Fibroblast of pulmonary artery (primary cell): ENCODE measurements around the gene HOXC6.

Experiments
- DNase-seq: peaks from one replicate; pipeline ENCODE4 v3.0.0-alpha.2; 2010; ENCODE audit warnings: low read depth
- H3K4me3 ChIP-seq: replicated peaks from 2 replicates; pipeline ENCODE4 v1.5.1; 2011; ENCODE audit warnings: low read depth, mild to moderate bottlenecking, control low read depth, low read length, moderate library complexity
- TF ChIP-seq, protein P1 (sequence below): IDR thresholded peaks from 2 replicates; pipeline ENCODE4 v1.5.1; 2011; ENCODE audit warnings: mild to moderate bottlenecking, control low read depth, low read length, inconsistent platforms; ENCODE audit errors: missing control alignments

The HOXC6 gene

DNA sequence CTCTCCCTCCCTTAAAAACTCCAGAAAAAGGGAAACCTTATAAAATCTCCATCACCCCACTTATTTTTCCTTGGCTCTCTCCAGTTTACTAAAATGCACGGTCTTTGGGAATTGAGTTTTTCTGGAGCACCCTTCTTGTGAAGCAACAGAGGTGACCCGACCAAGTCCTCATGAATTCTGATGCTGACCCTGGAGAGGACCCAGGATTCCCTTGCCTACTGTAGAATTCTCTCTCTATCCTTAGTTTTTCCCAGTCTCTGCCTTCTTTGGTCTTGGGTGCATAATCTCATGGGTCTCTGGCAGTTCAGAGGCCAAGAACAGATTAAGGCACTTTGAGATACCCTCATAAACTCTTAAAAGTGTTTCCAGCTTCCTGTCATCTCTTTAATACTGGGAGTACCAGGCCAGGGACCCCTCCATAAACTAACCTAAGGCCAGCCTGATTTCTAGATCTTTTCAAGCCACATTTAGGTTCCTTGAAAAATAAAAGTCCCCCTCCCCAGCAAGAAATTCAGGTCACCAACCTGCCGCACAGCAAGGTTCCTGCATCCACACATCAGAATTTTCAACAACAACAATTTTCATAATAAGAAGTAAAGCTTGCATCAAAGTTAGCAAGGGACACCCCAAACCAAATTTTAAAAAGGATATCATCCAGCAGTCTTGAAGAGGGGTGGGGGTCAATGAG lies 20.3 kb downstream of the HOXC6 start:
- no peak for DNase-seq
- TF ChIP-seq, protein P1, sequence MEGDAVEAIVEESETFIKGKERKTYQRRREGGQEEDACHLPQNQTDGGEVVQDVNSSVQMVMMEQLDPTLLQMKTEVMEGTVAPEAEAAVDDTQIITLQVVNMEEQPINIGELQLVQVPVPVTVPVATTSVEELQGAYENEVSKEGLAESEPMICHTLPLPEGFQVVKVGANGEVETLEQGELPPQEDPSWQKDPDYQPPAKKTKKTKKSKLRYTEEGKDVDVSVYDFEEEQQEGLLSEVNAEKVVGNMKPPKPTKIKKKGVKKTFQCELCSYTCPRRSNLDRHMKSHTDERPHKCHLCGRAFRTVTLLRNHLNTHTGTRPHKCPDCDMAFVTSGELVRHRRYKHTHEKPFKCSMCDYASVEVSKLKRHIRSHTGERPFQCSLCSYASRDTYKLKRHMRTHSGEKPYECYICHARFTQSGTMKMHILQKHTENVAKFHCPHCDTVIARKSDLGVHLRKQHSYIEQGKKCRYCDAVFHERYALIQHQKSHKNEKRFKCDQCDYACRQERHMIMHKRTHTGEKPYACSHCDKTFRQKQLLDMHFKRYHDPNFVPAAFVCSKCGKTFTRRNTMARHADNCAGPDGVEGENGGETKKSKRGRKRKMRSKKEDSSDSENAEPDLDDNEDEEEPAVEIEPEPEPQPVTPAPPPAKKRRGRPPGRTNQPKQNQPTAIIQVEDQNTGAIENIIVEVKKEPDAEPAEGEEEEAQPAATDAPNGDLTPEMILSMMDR: no peak

DNA sequence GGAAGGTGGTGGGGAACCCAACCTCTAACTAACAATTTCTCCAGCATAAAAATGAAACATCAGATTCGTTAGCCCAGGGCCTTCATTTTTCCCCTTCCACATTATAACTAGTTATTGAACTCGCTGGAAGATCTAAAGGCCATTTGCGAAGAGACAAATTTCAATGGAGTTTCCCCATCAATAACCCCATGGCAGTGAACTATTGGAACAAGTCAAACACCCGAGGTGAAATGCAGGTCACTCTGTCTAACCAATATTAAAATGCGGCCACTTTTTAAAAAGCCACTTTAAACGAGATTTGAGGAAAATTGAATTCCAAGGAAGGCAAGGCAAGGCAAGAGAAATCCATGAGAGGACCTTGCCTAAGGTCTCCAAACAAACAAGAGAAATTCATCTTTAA lies 20.9 kb downstream of the HOXC6 start:
- TF ChIP-seq, protein P1: no peak
- no peak for DNase-seq
- H3K4me3 ChIP-seq: no peak overlapping the region

More for the DNA sequence above, 20.3 kb downstream of the HOXC6 start:
- H3K4me3 ChIP-seq: no peak overlapping the region

DNA sequence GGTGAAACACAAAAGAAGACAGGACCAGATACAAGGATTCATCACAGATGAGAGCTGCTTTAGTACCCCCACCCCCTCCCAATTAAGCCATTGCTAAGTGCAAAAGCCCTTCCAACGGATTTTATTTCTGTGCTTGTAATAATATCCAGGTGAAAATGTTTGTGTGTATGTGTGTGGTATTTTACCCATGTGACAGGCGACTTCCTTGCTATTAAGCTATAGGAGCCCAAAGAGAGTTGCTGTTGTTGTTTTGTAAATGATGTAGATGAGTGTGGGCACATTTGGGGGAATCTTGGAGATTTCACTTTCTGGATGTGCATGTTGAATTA lies 22.2 kb downstream of the HOXC6 start:
- H3K4me3 ChIP-seq: no peak overlapping the region
- no peak for DNase-seq
- TF ChIP-seq, protein P1: no peak

DNA sequence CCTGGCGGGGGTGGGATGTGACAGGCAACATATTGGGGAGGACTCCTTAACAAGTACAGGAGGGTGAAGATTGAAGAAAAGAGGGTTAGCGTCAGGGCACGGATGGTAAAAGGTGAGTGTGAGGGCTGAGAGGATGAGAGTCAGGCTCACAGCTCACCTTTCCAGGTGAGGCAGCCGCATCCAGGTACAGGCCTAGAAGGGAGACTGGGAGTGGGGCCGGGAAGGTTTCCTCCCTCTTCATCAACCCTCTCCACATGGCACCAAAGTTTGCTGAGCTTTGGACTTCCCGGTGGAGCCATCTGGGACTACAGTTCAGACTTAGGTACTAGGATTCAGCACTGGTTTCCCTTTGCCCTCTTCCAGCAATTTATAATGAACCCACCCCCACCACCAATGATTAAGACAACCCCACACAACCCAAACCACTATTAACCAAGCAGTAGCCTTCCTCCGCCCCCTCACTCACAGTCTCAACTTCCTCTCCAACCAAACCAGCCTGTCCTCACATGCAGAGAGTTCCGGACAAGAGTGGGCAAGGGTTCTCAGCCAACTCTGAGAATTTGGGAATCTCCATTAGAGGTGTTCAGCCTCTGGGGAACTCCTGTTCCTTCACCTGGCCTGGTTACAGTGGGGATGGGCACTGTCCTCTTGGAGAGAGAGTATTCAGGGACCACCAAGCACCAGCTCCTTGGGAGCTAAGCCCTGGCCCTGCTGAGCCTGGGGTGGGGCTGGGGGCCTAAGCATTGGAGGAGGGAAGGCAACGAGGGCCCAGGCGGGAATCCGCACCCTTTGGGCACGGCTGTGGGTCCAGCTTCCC lies 23.0 kb downstream of the HOXC6 start:
- no peak for DNase-seq
- TF ChIP-seq, protein P1: no peak
- no peak overlapping the region for H3K4me3 ChIP-seq

DNA sequence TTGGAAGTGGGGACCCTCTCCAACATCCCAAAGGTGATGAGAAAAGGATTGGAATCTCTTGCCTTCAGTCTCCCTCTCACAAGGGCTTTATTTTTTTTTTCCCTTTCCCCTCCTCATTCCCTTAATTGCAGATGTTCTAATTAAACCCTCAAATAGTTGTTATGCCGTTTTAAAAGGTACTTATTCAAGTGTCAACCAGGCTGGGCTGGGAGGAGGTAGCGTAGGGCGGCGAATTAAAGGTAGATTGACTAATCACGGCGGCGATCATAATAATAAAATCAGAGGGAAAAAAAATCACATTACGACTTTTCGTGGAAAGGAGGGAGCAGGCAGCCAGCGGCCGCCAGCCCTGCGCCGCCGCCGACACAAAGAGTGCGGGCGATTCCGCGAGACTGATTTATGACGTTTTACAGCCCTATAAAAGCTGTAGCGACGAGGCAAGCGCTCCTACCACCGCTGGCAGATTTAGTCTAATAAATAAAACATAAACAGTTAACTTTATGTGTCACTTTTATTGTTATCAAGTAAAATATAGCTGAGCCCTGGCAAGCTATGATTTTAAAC lies 23.7 kb downstream of the HOXC6 start:
- DNase-seq: no peak
- no peak overlapping the region for H3K4me3 ChIP-seq
- TF ChIP-seq, protein P1: no peak

DNA sequence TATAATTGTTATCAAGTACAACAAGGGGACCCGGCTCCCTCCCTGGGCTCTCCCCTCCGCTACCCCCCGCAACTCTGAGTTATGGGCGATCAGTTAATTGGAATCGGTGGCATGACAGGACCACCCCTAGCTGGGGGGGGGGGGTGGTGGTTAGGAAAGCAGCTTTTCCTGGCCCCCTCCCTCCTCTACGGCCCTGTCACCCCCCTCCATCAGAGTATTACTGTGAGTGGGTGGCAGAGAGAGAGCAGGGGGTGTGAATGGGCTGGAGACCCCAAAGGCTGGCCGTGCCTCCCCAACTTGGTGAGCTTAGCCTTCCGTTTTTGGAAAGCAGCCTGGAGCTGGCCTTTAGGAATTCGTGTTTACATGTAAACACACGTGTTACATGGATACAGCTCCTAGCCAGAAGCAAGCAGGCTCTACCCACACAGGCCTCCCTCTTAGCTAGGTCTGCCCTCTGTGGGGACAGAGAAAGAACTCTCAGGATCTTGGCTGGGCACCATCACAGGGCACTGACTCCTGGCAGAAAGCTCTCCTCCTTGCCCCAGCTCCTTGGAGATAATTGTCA lies 24.3 kb downstream of the HOXC6 start:
- H3K4me3 ChIP-seq: no peak overlapping the region
- TF ChIP-seq, protein P1: no peak
- no peak for DNase-seq
